GM12878 (cell line): ENCODE results near the gene ARHGAP5. TPM values are rescaled to one million over a fixed set of nuclear protein-coding genes. Genes with fewer than 3 reads are reported as not detected.

Source experiments
- ATAC-seq: fragments of 200-7000 bp; cut with Tn5 transposase; 3 replicates; pipeline ENCODE4 v1.9.1; 2020; ENCODE audit warnings: mild to moderate bottlenecking, moderate library complexity
- Bru-seq: library from RNA; stranded (reverse); fragments of 400-500 nt; gene quantifications from one replicate; lab custom pipeline; 2021; lab: Mats Ljungman, UMichigan
- BruChase-seq, 2 experiments: library from RNA; stranded (reverse); fragments of 400-500 nt; gene quantifications; one replicate each; lab custom pipeline; 2021; lab: Mats Ljungman, UMichigan
- BruUV-seq: library from RNA; stranded (reverse); fragments of 400-500 nt; replicated peaks from 2 replicates; lab custom pipeline; 2021; lab: Mats Ljungman, UMichigan
- CTCF ChIA-PET: fragments of 300-600 bp; sonication (Branson Sonifier 250); formaldehyde crosslinking; extraction: SDS; loops from one replicate; lab custom pipeline; 2021; ENCODE audit warnings: inconsistent platforms; lab: Yijun Ruan, JAX
- POLR2A ChIA-PET: fragments of 350-600 bp; formaldehyde crosslinking; extraction: SDS; loops from one replicate; lab custom pipeline; 2021; ENCODE audit warnings: inconsistent platforms; lab: Charles Lee
- RAD21 ChIA-PET: fragments of 300-600 bp; sonication (Branson Sonifier 250); formaldehyde crosslinking; loops from one replicate; lab custom pipeline; 2023; ENCODE audit warnings: antibody characterized with exemption; ENCODE audit not compliant: unreplicated experiment; lab: Charles Lee
- SMC1A ChIA-PET: fragments of 300-600 bp; sonication (Branson Sonifier 250); formaldehyde crosslinking; loops from one replicate; lab custom pipeline; 2023; ENCODE audit not compliant: unreplicated experiment, uncharacterized antibody; lab: Charles Lee
- DNase-seq: peaks from one replicate; pipeline ENCODE4 v3.0.0-alpha.2; 2011; ENCODE audit warnings: low read depth, low spot score
- FAIRE-seq: peaks from 3 replicates; lab custom pipeline; 2011; peaks lifted over from hg19 to GRCh38; lab: Jason Lieb, UNC
- H2AFZ ChIP-seq: 2 replicates; pipeline ENCODE4 v1.6.0; 2011; ENCODE audit warnings: low read depth, low read length, control low read depth; ENCODE audit not compliant: control insufficient read depth
- H3K27ac ChIP-seq: 2 replicates; pipeline ENCODE4 v1.5.1; 2011; ENCODE audit warnings: control low read depth; ENCODE audit not compliant: control insufficient read depth, insufficient read depth
- H3K27me3 ChIP-seq, 2 experiments: replicated peaks in 1 of 2; 2 replicates each; pipeline versions ENCODE4 v1.6.0 to v1.6.1; 2011; ENCODE audit warnings: low read length in 1 of 2; ENCODE audit not compliant: control insufficient read depth in 2 of 2, insufficient read depth in 2 of 2
- H3K36me3 ChIP-seq, 2 experiments: 2 replicates each; pipeline ENCODE4 v1.5.1; 2011; ENCODE audit warnings: low read length in 1 of 2; ENCODE audit not compliant: control insufficient read depth in 2 of 2, insufficient read depth in 2 of 2
- H3K4me1 ChIP-seq: 2 replicates; pipeline ENCODE4 v1.6.1; 2011; ENCODE audit warnings: mild to moderate bottlenecking, low read length, moderate library complexity, mixed read lengths; ENCODE audit not compliant: control insufficient read depth, insufficient read depth
- H3K4me2 ChIP-seq: 2 replicates; pipeline ENCODE4 v1.6.0; 2011; ENCODE audit warnings: control low read depth; ENCODE audit not compliant: control insufficient read depth, insufficient read depth
- H3K4me3 ChIP-seq: fragments of 200-600 bp; sonication (generic); 2 replicates; pipeline ENCODE4 v1.5.1; 2016
- H3K79me2 ChIP-seq: 2 replicates; pipeline ENCODE4 v1.6.0; 2011; ENCODE audit warnings: low read length; ENCODE audit not compliant: control insufficient read depth, insufficient read depth
- H3K9ac ChIP-seq: 2 replicates; pipeline ENCODE4 v1.8.0; 2011; ENCODE audit warnings: low read length, control low read depth, mixed read lengths; ENCODE audit not compliant: control insufficient read depth, insufficient read depth
- H3K9me3 ChIP-seq: replicated peaks from 3 replicates; pipeline ENCODE4 v1.5.1; 2011; ENCODE audit warnings: mild to moderate bottlenecking, low read length; ENCODE audit not compliant: control insufficient read depth, insufficient read depth
- H4K20me1 ChIP-seq: 2 replicates; pipeline ENCODE4 v1.6.0; 2011; ENCODE audit not compliant: control insufficient read depth, insufficient read depth
- LARP7 ChIP-seq: fragments of 450-650 bp; IDR thresholded peaks from 2 replicates; pipeline ENCODE4 v1.6.1; 2017; ENCODE audit warnings: mild to moderate bottlenecking
- MTA2 ChIP-seq: fragments of 450-650 bp; IDR thresholded peaks from 2 replicates; pipeline ENCODE4 v1.6.1; 2016; ENCODE audit warnings: low read depth, mild to moderate bottlenecking, moderate library complexity
- ZNF384 ChIP-seq: IDR thresholded peaks from 2 replicates; pipeline ENCODE4 v1.6.1; 2012; ENCODE audit warnings: low read depth, mild to moderate bottlenecking, low read length, improper control_type of control experiment, borderline replicate concordance
- WGBS: methylation state at CpG from one replicate; pipeline ENCODE4 v1.1.6; 2016; ENCODE audit warnings: low lambda C conversion rate; ENCODE audit not compliant: insufficient replicate concordance, insufficient coverage; ENCODE audit errors: missing lambda C conversion rate; 5-methylcytosine and 5-hydroxymethylcytosine counted together
- in situ Hi-C: fragments of 300-500 bp; cut with MboI; formaldehyde crosslinking; loops from 9 replicates; pipeline ENCODE4 v1.14.3; 2018; ENCODE audit warnings: mixed read lengths
- intact Hi-C: fragments of 100-400 bp; cut with micrococcal nuclease; formaldehyde crosslinking; loops from one replicate; pipeline ENCODE4 v1.14.2; 2022; ENCODE audit not compliant: unreplicated experiment
- long read RNA-seq, 2 experiments: library from polyadenylated mRNA; unstranded; transcript quantifications; one replicate each; pipeline ENCODE4 v2.0.0, GENCODE V29; 2019 to 2020
- polyA minus RNA-seq, 3 experiments: library from RNA; depleted of rRNA, polyadenylated mRNA; stranded (reverse); fragments of >200 nt; gene quantifications; 2 replicates each; pipeline ENCODE4 v1.2.3, GENCODE V29; 2011
- polyA plus RNA-seq, 11 experiments: library from polyadenylated mRNA; depleted of rRNA in 4 of 11; unstranded in 6 of 11; stranded (reverse) in 5 of 11; fragments of >200 nt; fragmentation: Nextera tagmentation in 4 of 11; fragmentation: Illumina TruSeq in 1 of 11; extraction: Ambion mirVana in 4 of 11; extraction: Trizol in 1 of 11; gene quantifications; 1 replicate in 1 of 11; 2 replicates in 10 of 11; pipeline versions ENCODE4 v1.2.1 to v1.2.3, GENCODE V29; 2011 to 2016; ENCODE audit warnings: inconsistent platforms in 2 of 11, missing spikeins in 2 of 11, low read depth in 1 of 11
- total RNA-seq, 4 experiments: library from RNA; depleted of rRNA in 3 of 4; stranded (reverse); fragments of >200 nt in 3 of 4; fragmentation: Illumina TruSeq in 1 of 4; extraction: Trizol in 1 of 4; gene quantifications; 2 replicates each; pipeline versions ENCODE4 v1.2.1 to v1.2.3, GENCODE V29; 2013 to 2021
- TF ChIP-seq, protein P1 (sequence below): fragments of 450-650 bp; IDR thresholded peaks from 2 replicates; pipeline ENCODE4 v1.6.1; 2018; ENCODE audit warnings: borderline replicate concordance, mild to moderate bottlenecking; ENCODE audit not compliant: partially characterized antibody
- TF ChIP-seq, protein P2 (sequence below), 3 experiments: IDR thresholded peaks in 2 of 3; conservative IDR thresholded peaks in 1 of 3; 2 replicates each; pipeline ENCODE4 v1.5.1; 2011; ENCODE audit warnings: low read depth in 3 of 3, low read length in 3 of 3, mild to moderate bottlenecking in 3 of 3, control low read depth in 2 of 3, moderate library complexity in 2 of 3, inconsistent platforms in 1 of 3, mixed read lengths in 1 of 3; ENCODE audit not compliant: control insufficient read depth in 2 of 3, insufficient read depth in 1 of 3; ENCODE audit errors: extremely low read depth in 1 of 3

ARHGAP5 gene, protein sequence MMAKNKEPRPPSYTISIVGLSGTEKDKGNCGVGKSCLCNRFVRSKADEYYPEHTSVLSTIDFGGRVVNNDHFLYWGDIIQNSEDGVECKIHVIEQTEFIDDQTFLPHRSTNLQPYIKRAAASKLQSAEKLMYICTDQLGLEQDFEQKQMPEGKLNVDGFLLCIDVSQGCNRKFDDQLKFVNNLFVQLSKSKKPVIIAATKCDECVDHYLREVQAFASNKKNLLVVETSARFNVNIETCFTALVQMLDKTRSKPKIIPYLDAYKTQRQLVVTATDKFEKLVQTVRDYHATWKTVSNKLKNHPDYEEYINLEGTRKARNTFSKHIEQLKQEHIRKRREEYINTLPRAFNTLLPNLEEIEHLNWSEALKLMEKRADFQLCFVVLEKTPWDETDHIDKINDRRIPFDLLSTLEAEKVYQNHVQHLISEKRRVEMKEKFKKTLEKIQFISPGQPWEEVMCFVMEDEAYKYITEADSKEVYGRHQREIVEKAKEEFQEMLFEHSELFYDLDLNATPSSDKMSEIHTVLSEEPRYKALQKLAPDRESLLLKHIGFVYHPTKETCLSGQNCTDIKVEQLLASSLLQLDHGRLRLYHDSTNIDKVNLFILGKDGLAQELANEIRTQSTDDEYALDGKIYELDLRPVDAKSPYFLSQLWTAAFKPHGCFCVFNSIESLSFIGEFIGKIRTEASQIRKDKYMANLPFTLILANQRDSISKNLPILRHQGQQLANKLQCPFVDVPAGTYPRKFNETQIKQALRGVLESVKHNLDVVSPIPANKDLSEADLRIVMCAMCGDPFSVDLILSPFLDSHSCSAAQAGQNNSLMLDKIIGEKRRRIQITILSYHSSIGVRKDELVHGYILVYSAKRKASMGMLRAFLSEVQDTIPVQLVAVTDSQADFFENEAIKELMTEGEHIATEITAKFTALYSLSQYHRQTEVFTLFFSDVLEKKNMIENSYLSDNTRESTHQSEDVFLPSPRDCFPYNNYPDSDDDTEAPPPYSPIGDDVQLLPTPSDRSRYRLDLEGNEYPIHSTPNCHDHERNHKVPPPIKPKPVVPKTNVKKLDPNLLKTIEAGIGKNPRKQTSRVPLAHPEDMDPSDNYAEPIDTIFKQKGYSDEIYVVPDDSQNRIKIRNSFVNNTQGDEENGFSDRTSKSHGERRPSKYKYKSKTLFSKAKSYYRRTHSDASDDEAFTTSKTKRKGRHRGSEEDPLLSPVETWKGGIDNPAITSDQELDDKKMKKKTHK (N-terminal part only)
- 36.5 and 38.0 TPM in 2 replicates for total RNA-seq (2013; cell fraction: nucleolus; rRNA removed)
- total RNA-seq (2014; rRNA removed) = 9.0 and 11.0 TPM in 2 replicates
- 10.4 and 12.2 TPM in 2 replicates for total RNA-seq (2014; rRNA removed; fragmentation: Illumina TruSeq; extraction: Trizol)
- total RNA-seq (2021) = 12.2 and 13.4 TPM in 2 replicates
- 3.2 TPM for polyA plus RNA-seq (2011; ENCODE audit: low read depth)
- polyA plus RNA-seq (2011; rRNA removed) = 19.6 and 36.4 TPM in 2 replicates
- polyA plus RNA-seq (2011; cell fraction: cytosol; rRNA removed) = 5.4 and 6.9 TPM in 2 replicates
- polyA plus RNA-seq (2011; cell fraction: nucleus; rRNA removed) = 9.3 and 11.0 TPM in 2 replicates
- 5.1 and 5.8 TPM in 2 replicates for polyA plus RNA-seq (2012)
- polyA plus RNA-seq (2014; fragmentation: Illumina TruSeq; extraction: Trizol) = 6.0 and 8.5 TPM in 2 replicates
- 1 to 10 TPM in 1 of 2 experiments, under 1 TPM in 1; 0.91 to 2.1 TPM for polyA plus RNA-seq (2014; fragmentation: Nextera tagmentation; extraction: Ambion mirVana)
- 2.3 and 3.0 TPM in 2 replicates for polyA plus RNA-seq (2014; rRNA removed)
- polyA plus RNA-seq (2016; fragmentation: Nextera tagmentation; extraction: Ambion mirVana) = 1 to 10 TPM; 6.5 to 7.9 TPM
- polyA minus RNA-seq (2011; rRNA and poly(A)+ RNA removed) = 33.5 and 54.1 TPM in 2 replicates
- 19.1 and 22.0 TPM in 2 replicates for polyA minus RNA-seq (2011; cell fraction: cytosol; rRNA and poly(A)+ RNA removed)
- polyA minus RNA-seq (2011; cell fraction: nucleus; rRNA and poly(A)+ RNA removed) = 18.0 and 23.2 TPM in 2 replicates
- Bru-seq, nascent RNA = percentile 68 among the genes with signal in this experiment
- BruChase-seq, experiment 1, labeled RNA remaining after a 6-hour chase = percentile 70 among the genes with signal in this experiment
- percentile 75 among the genes with signal in this experiment for BruChase-seq, experiment 2, labeled RNA remaining after a 2-hour chase
- long read RNA-seq, experiment 1, partial matches to known transcripts = 6 of 7 reads
- long read RNA-seq, experiment 1, other reads (novel, unspliced or antisense) = 0 of 7 reads
- long read RNA-seq, experiment 2, transcript ARHGAP5-201 (1 exons, 3,207 nt) = major isoform, 5 of 56 reads
- long read RNA-seq, experiment 2, partial matches to known transcripts = 46 of 56 reads
- long read RNA-seq, experiment 2, other reads (novel, unspliced or antisense) = 5 of 56 reads

DNA sequence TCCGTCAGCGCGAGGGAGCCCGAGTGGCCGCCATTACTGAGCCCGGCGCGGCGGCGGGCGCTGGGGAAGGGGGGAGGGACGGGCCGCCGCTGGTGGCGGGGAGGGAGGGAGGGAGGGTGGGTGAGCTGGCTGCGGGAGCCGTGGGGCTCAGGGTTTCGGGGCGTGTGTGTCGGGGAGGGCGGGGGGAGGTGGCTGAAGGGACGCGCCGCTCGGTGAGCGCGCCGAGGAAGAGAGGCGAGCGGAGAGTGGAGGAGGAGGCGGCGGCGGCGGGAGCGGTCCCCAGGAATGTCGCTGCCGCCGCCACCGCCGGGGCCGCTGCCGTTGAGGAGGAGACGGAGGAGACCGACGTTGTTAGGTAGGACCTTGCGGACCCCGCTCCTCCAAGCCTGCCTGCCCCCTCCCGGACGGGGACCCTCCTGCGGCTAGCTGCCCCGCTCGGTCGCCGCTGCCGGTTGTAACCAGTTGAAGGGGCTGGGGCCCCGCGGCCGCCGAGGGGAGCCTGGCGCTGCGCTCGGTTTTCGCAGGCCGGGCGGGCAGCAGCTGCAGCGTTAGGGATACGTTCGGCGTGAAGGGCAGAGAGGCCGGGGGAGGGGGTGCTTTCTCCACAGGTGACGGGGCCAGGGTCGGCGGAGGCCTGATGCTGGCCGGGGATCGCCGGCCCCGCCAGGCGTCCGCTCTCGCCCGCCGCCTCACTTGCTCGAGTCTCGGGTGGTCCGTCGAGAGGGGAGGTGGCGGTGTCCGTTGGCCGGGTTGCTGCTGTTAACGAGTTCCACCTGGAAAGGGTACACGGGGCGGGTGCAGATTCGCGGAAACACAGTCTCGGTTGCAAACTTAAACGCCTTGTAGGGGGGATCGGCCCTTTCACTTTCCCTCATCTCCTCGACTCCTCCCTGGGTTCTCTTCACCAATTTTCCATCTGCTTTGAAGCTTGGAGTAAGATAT, at the start of gene ARHGAP5:
ARHGAP5 (plus strand) TSS at position 224 of the 942 bp plus-strand sequence. CDS start 13,366 bp downstream, outside the sequence.
- WGBS = under 1% methylated on average over 58 of the region's 98 CpGs
- H3K4me2 ChIP-seq = peak within 1 kb of the TSS; percentile 98
- intact Hi-C loops = loop anchor here (2.0 to 10.0 kb wide), 4 partner anchors 125 to 623 kb away; partner anchors contain the start of genes DTD2, RNU6-7 and RNU6-8
- ChIA-PET POLR2A (interaction anchor here (0.6 to 1.2 kb wide), 5 partner anchors 123 to 584 kb away, joined by 3 to 5 read pairs (median 4); no protein-coding TSS in a partner anchor), RAD21 (interaction anchor here (0.6 to 2.5 kb wide), 4 partner anchors 123 to 181 kb away, joined by 3 to 13 read pairs (median 6); partner anchors contain the start of gene RNU6-8), SMC1A (interaction anchor here (0.6 to 8.0 kb wide), 10 partner anchors 121 to 493 kb away, joined by 3 to 154 read pairs (median 4); partner anchors contain the start of genes RNU6-7 and RNU6-8), CTCF (interaction anchor here (0.7 to 12.6 kb wide), 9 partner anchors 88 to 178 kb away, joined by 3 to 300 read pairs (median 4); partner anchors contain the start of gene RNU6-8)
- peak within 1 kb of the TSS; percentile 96 for H2AFZ ChIP-seq
- no peaks in the 10 kb centered on the region for H3K36me3 ChIP-seq
- no peaks in the 10 kb centered on the region; the same call in 2 of the 3 replicates for H3K9me3 ChIP-seq
- FAIRE-seq (no peak), ATAC-seq (peak; percentile 58), DNase-seq (no peak)
- H3K4me3 ChIP-seq = peak within 1 kb of the TSS; percentile 95
- BruUV-seq = no TSS peak
- no peaks in the 10 kb centered on the region for H4K20me1 ChIP-seq
- H3K4me1 ChIP-seq = peaks cover 6% of the 10 kb centered on the region
- no peaks in the 10 kb centered on the region for H3K27me3 ChIP-seq
- in situ Hi-C loops = loop anchor here (5.0 kb wide), 1 partner anchor 125 kb away; the partner anchor contains the start of genes RNU6-7 and RNU6-8
- H3K79me2 ChIP-seq = peaks cover 3% of the 10 kb centered on the region
- peak within 1 kb of the TSS; percentile 71 for H3K27ac ChIP-seq
- H3K9ac ChIP-seq = peak within 1 kb of the TSS; percentile 86
- no peak for TF ChIP-seq MTA2
- TF ChIP-seq ZNF384 = no peak
- TF ChIP-seq, protein P1, sequence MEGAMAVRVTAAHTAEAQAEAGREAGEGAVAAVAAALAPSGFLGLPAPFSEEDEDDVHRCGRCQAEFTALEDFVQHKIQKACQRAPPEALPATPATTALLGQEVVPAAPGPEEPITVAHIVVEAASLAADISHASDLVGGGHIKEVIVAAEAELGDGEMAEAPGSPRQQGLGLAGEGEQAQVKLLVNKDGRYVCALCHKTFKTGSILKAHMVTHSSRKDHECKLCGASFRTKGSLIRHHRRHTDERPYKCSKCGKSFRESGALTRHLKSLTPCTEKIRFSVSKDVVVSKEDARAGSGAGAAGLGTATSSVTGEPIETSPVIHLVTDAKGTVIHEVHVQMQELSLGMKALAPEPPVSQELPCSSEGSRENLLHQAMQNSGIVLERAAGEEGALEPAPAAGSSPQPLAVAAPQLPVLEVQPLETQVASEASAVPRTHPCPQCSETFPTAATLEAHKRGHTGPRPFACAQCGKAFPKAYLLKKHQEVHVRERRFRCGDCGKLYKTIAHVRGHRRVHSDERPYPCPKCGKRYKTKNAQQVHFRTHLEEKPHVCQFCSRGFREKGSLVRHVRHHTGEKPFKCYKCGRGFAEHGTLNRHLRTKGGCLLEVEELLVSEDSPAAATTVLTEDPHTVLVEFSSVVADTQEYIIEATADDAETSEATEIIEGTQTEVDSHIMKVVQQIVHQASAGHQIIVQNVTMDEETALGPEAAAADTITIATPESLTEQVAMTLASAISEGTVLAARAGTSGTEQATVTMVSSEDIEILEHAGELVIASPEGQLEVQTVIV = no peak
- peak; percentile 64; the same call in 1 of the 2 replicates for TF ChIP-seq LARP7
- TF ChIP-seq, protein P2, sequence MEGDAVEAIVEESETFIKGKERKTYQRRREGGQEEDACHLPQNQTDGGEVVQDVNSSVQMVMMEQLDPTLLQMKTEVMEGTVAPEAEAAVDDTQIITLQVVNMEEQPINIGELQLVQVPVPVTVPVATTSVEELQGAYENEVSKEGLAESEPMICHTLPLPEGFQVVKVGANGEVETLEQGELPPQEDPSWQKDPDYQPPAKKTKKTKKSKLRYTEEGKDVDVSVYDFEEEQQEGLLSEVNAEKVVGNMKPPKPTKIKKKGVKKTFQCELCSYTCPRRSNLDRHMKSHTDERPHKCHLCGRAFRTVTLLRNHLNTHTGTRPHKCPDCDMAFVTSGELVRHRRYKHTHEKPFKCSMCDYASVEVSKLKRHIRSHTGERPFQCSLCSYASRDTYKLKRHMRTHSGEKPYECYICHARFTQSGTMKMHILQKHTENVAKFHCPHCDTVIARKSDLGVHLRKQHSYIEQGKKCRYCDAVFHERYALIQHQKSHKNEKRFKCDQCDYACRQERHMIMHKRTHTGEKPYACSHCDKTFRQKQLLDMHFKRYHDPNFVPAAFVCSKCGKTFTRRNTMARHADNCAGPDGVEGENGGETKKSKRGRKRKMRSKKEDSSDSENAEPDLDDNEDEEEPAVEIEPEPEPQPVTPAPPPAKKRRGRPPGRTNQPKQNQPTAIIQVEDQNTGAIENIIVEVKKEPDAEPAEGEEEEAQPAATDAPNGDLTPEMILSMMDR (IDR thresholded peaks at IDR 0.05 in 2 of 3, conservative IDR thresholded peaks at IDR 0.05 in 1 of 3; ENCODE audit: control insufficient read depth in 2 of 3, extremely low read depth in 1 of 3, insufficient read depth in 1 of 3, low read depth in 3 of 3, low read length in 3 of 3) = 0 out of 6 replicates have a peak, but pooled peaks of 1 of the 3 experiments have one; percentile 6
